ENCODE measurements around the gene GABRE. TPM values are rescaled to one million over a fixed set of nuclear protein-coding genes. Genes with fewer than 3 reads are reported as not detected.

The GABRE gene
- not detected in 2 replicates for total RNA-seq (2014; rRNA removed; shearing (Covaris generic))
- not detected in 2 replicates for polyA plus RNA-seq (2015; cell fraction: cytosol; rRNA removed)
- 0.04 and 0.37 TPM in 2 replicates for polyA plus RNA-seq (2015; cell fraction: nucleus; rRNA removed)

DNA sequence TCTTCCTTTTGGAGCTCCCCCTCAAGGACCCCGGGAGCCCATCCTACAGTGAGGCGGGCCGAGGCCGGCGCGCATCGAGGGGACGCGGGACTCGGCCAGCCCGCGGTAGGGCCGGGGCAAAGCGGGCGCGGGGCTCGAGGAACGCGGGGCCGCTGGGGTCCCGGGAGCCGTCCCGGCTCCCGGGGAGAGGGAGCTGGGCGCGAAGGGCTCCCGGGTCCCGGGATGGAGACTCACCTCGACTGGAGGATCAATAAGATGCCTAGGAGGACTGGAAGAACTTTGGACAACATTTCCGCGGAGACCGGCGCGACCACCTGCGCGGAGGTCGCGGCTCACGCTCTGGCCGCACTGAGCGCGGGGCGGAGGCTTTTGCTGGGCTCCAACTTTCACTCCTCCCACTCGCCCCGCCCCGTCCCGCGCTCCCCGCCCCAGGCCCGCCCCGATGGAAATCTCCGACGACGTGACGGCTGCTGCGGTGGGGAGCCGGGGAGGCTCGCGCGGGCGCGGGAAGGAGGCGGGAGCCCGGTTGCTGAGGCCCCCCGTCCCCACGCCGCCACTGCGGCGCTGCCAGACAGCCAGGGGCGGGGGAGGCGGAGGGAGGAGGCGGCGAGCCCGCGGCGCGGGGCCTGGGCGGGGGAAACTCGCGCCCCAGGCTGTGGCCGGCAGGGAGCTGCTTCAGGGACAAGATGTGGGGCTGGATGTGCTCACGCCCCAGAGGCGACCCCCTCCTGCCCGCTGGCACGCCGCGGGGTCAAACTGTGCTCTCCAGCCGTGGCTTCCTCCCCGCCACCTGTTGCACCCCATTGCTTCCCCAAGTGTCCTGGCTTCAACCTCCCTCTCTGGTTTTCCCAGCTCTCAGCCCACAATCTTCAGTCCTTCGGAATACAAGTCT lies at the start of gene GABRE:
Gene GABRE (minus strand): TSS at position 341 of the 892 bp plus-strand sequence. CDS start 51 bp downstream, at position 290.
- in situ Hi-C loops (cut with HindIII; ENCODE audit: low pct_unique_long_range_greater_than_20kb, low sequenced_read_pairs): no loop called here
- DNase-seq (ENCODE audit: low read depth, low spot score): no peak

DNA sequence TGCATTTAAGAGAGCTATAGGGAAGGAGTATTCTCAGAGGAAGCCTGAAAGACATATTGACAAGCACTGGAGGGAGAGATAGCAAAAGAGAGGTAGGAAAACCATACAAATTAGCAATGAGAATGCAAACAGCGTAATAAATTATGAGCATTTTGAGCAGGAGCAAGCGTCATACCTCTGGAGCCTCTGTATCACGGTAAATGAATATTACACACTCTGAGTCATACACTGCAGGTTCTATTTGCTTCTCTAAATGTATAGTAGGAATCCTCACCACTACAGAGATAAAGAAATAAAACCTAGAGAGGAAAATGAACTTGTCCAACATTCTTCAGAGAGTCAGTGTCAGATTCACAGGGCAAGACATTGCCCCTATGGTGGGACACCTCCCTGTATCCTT lies 46.4 kb upstream of the GABRE start:
- in situ Hi-C loops (cut with HindIII; ENCODE audit: low pct_unique_long_range_greater_than_20kb, low sequenced_read_pairs): no loop called here
- DNase-seq (ENCODE audit: low read depth, low spot score): no peak

GRCh38 chrX:151999813-152000212 lies 25.3 kb upstream of the GABRE start:
- DNase-seq (ENCODE audit: low read depth, low spot score): no peak
- in situ Hi-C loops (cut with HindIII; ENCODE audit: low pct_unique_long_range_greater_than_20kb, low sequenced_read_pairs): no loop called here

- in situ Hi-C loops (cut with HindIII; ENCODE audit: low pct_unique_long_range_greater_than_20kb, low sequenced_read_pairs): no loop called here
- no peak for DNase-seq (ENCODE audit: low read depth, low spot score)
Observed at GRCh38 chrX:151997539-151997938, 23.1 kb upstream of the GABRE start.

DNA sequence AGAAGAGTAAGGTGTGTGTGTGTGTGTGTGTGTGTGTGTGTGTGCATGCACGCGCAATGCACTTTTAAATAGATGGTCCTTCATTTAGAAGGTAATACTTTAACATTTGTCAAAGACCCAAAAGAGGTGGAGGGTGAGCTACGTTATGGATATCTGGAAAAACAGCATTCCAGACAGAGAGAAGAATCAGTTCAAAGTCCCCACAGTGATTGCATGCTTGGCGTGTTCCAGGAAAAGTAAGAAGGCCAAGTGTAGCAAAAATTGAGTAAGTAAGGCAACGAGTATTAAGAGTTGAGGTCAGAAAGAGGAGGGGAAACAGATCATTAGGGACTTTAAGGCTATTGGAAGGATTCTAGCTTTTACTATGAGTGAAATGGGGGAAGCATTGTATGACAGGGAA lies 21.9 kb upstream of the GABRE start:
- DNase-seq (ENCODE audit: low read depth, low spot score): no peak
- in situ Hi-C loops (cut with HindIII; ENCODE audit: low pct_unique_long_range_greater_than_20kb, low sequenced_read_pairs): no loop called here

DNA sequence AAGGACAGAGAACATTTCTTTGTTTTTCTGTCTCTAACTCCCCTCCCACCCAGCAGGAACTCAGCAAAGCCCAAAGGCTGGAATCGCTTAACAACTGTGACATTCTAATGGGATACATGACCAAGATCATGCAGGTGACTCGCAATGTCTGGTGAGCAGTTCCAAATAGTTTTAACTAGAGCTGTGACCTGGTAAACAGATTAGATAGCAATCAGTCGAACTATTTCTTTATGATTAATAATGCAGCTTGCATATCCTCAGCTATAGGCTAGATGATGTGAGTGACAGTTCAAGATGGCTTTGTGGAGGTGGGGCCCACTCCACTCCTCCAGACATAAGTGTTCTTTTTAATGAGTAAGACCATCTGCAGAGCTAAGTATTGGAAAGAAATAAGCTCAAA lies 20.0 kb upstream of the GABRE start:
- DNase-seq (ENCODE audit: low read depth, low spot score): no peak
- in situ Hi-C loops (cut with HindIII; ENCODE audit: low pct_unique_long_range_greater_than_20kb, low sequenced_read_pairs): no loop called here

GRCh38 chrX:151988706-151989299 lies 14.3 kb upstream of the GABRE start:
- in situ Hi-C loops (cut with HindIII; ENCODE audit: low pct_unique_long_range_greater_than_20kb, low sequenced_read_pairs): no loop called here
- DNase-seq (ENCODE audit: low read depth, low spot score): no peak

GRCh38 chrX:151987108-151987507 lies 12.6 kb upstream of the GABRE start:
- DNase-seq (ENCODE audit: low read depth, low spot score): no peak
- in situ Hi-C loops (cut with HindIII; ENCODE audit: low pct_unique_long_range_greater_than_20kb, low sequenced_read_pairs): no loop called here

GRCh38 chrX:151985955-151986354 lies 11.5 kb upstream of the GABRE start:
- in situ Hi-C loops (cut with HindIII; ENCODE audit: low pct_unique_long_range_greater_than_20kb, low sequenced_read_pairs): no loop called here
- DNase-seq (ENCODE audit: low read depth, low spot score): no peak

DNA sequence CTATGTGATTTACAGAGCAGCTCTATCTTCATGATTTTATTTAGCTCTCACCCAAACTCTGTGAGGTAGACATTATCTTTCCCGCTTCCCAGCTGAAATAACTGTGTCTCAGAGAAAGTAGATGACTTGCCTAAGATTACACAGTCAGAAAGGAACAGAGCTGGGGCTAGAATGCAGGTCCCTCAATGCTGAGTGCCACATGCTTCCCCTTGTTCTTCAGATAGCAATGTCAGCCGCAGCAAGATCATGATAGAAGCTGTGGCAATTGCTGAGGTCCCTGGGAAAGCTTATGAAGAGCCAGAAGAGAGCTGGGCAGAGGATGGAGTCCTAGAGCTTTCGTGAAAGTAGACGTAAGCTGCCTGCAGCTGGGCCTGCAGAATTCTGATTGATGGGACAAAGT lies 11.1 kb upstream of the GABRE start:
- in situ Hi-C loops (cut with HindIII; ENCODE audit: low pct_unique_long_range_greater_than_20kb, low sequenced_read_pairs): no loop called here
- no peak for DNase-seq (ENCODE audit: low read depth, low spot score)

- no peak for DNase-seq (ENCODE audit: low read depth, low spot score)
- in situ Hi-C loops (cut with HindIII; ENCODE audit: low pct_unique_long_range_greater_than_20kb, low sequenced_read_pairs): no loop called here
Observed at GRCh38 chrX:151984902-151985301, 10.4 kb upstream of the GABRE start.

DNA sequence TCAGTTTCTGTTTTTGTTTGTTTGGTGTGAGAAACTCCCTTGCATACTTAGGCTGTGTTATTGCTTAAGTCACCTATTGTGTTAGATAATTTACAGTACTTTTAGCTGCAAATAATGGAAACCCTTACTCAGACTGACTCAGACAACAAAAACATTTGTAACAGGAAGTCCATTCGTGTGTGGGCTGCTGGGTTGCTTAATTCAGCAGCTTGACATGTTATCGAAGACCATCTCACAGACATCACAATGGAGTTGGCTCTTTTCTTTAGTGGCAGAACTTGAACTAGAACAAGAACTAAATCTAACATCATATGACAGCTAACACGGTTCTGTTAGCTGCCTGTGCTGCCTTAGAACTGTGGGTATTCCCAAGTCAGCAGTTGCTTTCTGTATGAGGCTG lies 9.9 kb upstream of the GABRE start:
- DNase-seq (ENCODE audit: low read depth, low spot score): no peak
- in situ Hi-C loops (cut with HindIII; ENCODE audit: low pct_unique_long_range_greater_than_20kb, low sequenced_read_pairs): no loop called here

GRCh38 chrX:151983186-151983585 lies 8.7 kb upstream of the GABRE start:
- in situ Hi-C loops (cut with HindIII; ENCODE audit: low pct_unique_long_range_greater_than_20kb, low sequenced_read_pairs): no loop called here
- DNase-seq (ENCODE audit: low read depth, low spot score): no peak

DNA sequence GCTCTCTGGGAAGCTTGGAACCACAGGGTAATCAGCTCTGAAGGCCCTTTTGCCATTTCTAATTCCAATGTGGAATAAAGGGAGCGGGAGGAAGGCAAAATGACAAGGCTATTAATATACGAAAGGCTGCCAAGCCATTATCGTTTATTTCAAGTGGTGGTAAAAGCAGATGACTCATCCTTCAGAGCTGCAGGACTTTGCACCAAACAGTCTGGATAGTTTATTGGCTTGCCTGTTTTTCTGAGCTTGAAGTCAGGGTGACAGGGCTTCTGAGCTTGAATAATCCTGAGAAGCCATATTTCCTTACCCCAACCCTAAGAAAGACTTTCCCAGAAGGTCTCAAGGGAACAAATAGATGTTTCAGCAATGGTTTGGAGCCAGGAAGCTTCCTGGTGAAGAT lies 7.7 kb upstream of the GABRE start:
- in situ Hi-C loops (cut with HindIII; ENCODE audit: low pct_unique_long_range_greater_than_20kb, low sequenced_read_pairs): no loop called here
- no peak for DNase-seq (ENCODE audit: low read depth, low spot score)

DNA sequence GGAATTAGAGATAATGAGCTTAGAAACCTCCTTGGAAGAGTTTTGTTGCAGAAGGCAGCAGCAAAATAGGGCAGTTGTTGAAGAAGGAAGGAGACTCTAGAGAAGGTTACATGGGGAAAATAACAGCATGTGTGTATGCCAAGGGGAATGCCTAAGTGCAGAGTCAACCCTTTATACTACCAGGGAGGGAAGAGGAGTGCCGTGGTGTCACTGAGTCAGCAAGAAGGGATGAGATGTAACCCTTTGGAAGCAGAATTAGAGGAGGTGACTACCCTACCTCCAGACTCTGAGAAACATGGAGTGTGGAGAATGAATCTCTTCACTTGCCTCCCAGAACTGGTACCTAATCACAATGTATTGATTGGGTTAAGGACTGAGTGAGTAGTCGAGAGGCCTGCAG lies 6.7 kb upstream of the GABRE start:
- in situ Hi-C loops (cut with HindIII; ENCODE audit: low pct_unique_long_range_greater_than_20kb, low sequenced_read_pairs): no loop called here
- DNase-seq (ENCODE audit: low read depth, low spot score): no peak

DNA sequence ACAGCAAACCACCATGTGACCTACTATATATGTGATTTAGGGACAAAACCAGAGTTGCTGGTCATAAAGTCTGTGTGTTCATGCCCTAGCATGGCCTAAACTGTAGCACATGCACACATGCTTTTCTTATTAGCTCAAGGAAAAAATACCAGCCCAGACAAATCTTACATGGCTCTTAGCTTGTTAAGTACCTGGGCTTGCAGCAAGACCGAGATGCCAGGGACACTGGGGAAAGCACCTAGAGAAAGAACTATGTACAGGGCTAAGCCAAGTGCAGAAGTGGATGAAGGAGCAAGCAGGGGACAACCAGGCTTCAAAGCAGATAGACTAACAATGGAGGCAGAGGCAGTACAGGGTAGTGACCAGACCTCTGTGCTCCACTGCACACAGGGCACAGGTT lies 3.4 kb upstream of the GABRE start:
- in situ Hi-C loops (cut with HindIII; ENCODE audit: low pct_unique_long_range_greater_than_20kb, low sequenced_read_pairs): no loop called here

GRCh38 chrX:151977009-151977408 lies 2.5 kb upstream of the GABRE start:
- in situ Hi-C loops (cut with HindIII; ENCODE audit: low pct_unique_long_range_greater_than_20kb, low sequenced_read_pairs): no loop called here
- no peak for DNase-seq (ENCODE audit: low read depth, low spot score)

More for the DNA sequence above, 3.4 kb upstream of the GABRE start:
- DNase-seq (ENCODE audit: low read depth, low spot score): no peak

- no peak for DNase-seq (ENCODE audit: low read depth, low spot score)
- in situ Hi-C loops (cut with HindIII; ENCODE audit: low pct_unique_long_range_greater_than_20kb, low sequenced_read_pairs): no loop called here
Observed at GRCh38 chrX:151975736-151976275, 1.3 kb upstream of the GABRE start.

DNA sequence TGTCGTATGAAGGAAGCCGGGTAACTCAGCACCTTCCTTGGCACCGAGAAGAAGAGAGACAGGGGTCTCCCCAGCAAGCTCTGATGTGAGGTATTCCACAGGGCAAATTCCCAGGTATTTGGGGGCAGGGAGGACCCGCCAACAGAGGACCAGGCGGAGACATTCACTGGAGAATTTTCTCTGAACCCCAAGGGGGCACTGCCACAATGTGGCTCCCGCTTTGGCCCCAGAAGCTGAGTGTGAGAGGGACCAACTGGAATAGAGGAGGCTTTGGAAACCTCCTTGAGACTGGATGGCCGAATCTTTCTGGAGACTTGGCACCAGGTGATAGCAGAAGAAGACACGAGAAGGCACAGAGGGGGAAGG lies 735 bp upstream of the GABRE start:
- no peak for DNase-seq (ENCODE audit: low read depth, low spot score)
- in situ Hi-C loops (cut with HindIII; ENCODE audit: low pct_unique_long_range_greater_than_20kb, low sequenced_read_pairs): no loop called here

Measured in SK-MEL-5 (cell line).